HepG2 (cell line): ENCODE data around the gene MOV10L1. TPM values are rescaled to one million over a fixed set of nuclear protein-coding genes. Genes with fewer than 3 reads are reported as not detected.

Experiments used
- AHR ChIP-seq: IDR thresholded peaks from 2 replicates; pipeline ENCODE4 v1.6.1; 2018; ENCODE audit warnings: missing genetic modification reagents, missing compliant biosample characterization
- EEA1 ChIP-seq: sonication (generic); formaldehyde crosslinking; IDR thresholded peaks from 2 replicates; pipeline ENCODE4 v1.5.1; 2020; ENCODE audit warnings: mild to moderate bottlenecking, missing genetic modification reagents, borderline replicate concordance
- JUNB ChIP-seq: sonication (generic); formaldehyde crosslinking; IDR thresholded peaks from 2 replicates; pipeline ENCODE4 v1.8.0; 2022; ENCODE audit warnings: missing genetic modification reagents, mild to moderate bottlenecking, borderline replicate concordance
- KDM5B ChIP-seq: sonication (generic); formaldehyde crosslinking; IDR thresholded peaks from 2 replicates; pipeline ENCODE4 v1.4.0; 2020; ENCODE audit warnings: missing genetic modification reagents, mild to moderate bottlenecking, borderline replicate concordance
- KLF15 ChIP-seq: sonication (generic); formaldehyde crosslinking; IDR thresholded peaks from 2 replicates; pipeline ENCODE4 v1.8.1; 2023; ENCODE audit warnings: borderline replicate concordance, mild to moderate bottlenecking, inconsistent platforms, missing genetic modification reagents, mixed read lengths
- MED8 ChIP-seq: sonication (generic); formaldehyde crosslinking; IDR thresholded peaks from 2 replicates; pipeline ENCODE4 v1.8.1; 2023; ENCODE audit warnings: mild to moderate bottlenecking, missing genetic modification reagents; ENCODE audit not compliant: insufficient replicate concordance
- MIER3 ChIP-seq: IDR thresholded peaks from 2 replicates; pipeline ENCODE4 v1.6.1; 2016; ENCODE audit warnings: missing compliant biosample characterization, borderline replicate concordance
- NCOA2 ChIP-seq: sonication (generic); formaldehyde crosslinking; IDR thresholded peaks from 2 replicates; pipeline ENCODE4 v1.8.0; 2022; ENCODE audit warnings: inconsistent platforms
- RAD21 ChIP-seq: fragments of 450-650 bp; formaldehyde crosslinking; IDR thresholded peaks from 2 replicates; pipeline ENCODE4 v1.5.0; 2020; ENCODE audit warnings: mild to moderate bottlenecking
- RARG ChIP-seq: sonication (generic); formaldehyde crosslinking; IDR thresholded peaks from 2 replicates; pipeline ENCODE4 v1.4.0; 2020; ENCODE audit warnings: low read depth, mild to moderate bottlenecking, missing genetic modification reagents
- SATB2 ChIP-seq: sonication (generic); formaldehyde crosslinking; IDR thresholded peaks from 2 replicates; pipeline ENCODE4 v1.5.0; 2020; ENCODE audit warnings: missing genetic modification reagents
- ZFP36L2 ChIP-seq: sonication (generic); formaldehyde crosslinking; IDR thresholded peaks from 2 replicates; pipeline ENCODE4 v1.4.0; 2020; ENCODE audit warnings: missing genetic modification reagents
- ZNF224 ChIP-seq: sonication (generic); formaldehyde crosslinking; IDR thresholded peaks from 2 replicates; pipeline ENCODE4 v1.5.0; 2020; ENCODE audit warnings: mild to moderate bottlenecking, missing genetic modification reagents
- ZNF775 ChIP-seq: sonication (generic); formaldehyde crosslinking; IDR thresholded peaks from 2 replicates; pipeline ENCODE4 v1.4.0; 2020; ENCODE audit warnings: missing genetic modification reagents, mild to moderate bottlenecking, moderate library complexity, borderline replicate concordance
- ZNF788 ChIP-seq: sonication (generic); formaldehyde crosslinking; IDR thresholded peaks from 2 replicates; pipeline ENCODE4 v1.5.0; 2020; ENCODE audit warnings: mild to moderate bottlenecking, missing genetic modification reagents, borderline replicate concordance
- ZNF879 ChIP-seq: sonication (generic); formaldehyde crosslinking; IDR thresholded peaks from 2 replicates; pipeline ENCODE4 v1.8.1; 2023; ENCODE audit warnings: missing genetic modification reagents
- polyA plus RNA-seq, 8 experiments: library from polyadenylated mRNA; depleted of rRNA in 3 of 8; stranded (reverse) in 7 of 8; unstranded in 1 of 8; fragments of >200 nt; fragmentation: Illumina TruSeq in 4 of 8; extraction: Trizol in 4 of 8; gene quantifications; 2 replicates each; pipeline versions ENCODE4 v1.2.1 to v1.2.3, GENCODE V29; 2011 to 2016; ENCODE audit warnings: low read depth in 4 of 8, missing spikeins in 1 of 8, mixed read lengths in 1 of 8; ENCODE audit not compliant: insufficient read depth in 1 of 8
- total RNA-seq, 5 experiments: library from RNA; depleted of rRNA; stranded (reverse); fragments of >200 nt; fragmentation: Illumina TruSeq; extraction: Trizol; gene quantifications; 2 replicates each; pipeline ENCODE4 v1.2.3, GENCODE V29; 2016; ENCODE audit warnings: low read depth in 1 of 5
- TF ChIP-seq, protein P1 (sequence below): sonication (generic); formaldehyde crosslinking; IDR thresholded peaks from 2 replicates; pipeline ENCODE4 v1.4.0; 2020; ENCODE audit warnings: missing genetic modification reagents, low read depth, mild to moderate bottlenecking, borderline replicate concordance
- TF ChIP-seq, protein P2 (sequence below): IDR thresholded peaks from 2 replicates; pipeline ENCODE4 v1.6.1; 2016; ENCODE audit warnings: mild to moderate bottlenecking
- TF ChIP-seq, protein P3 (sequence below): sonication (generic); formaldehyde crosslinking; IDR thresholded peaks from 2 replicates; pipeline ENCODE4 v1.4.0; 2020; ENCODE audit warnings: missing genetic modification reagents, borderline replicate concordance
- TF ChIP-seq, protein P4 (sequence below): sonication (generic); formaldehyde crosslinking; IDR thresholded peaks from 2 replicates; pipeline ENCODE4 v1.5.0; 2020; ENCODE audit warnings: mild to moderate bottlenecking, missing genetic modification reagents
- TF ChIP-seq, protein P5 (sequence below): sonication (generic); formaldehyde crosslinking; IDR thresholded peaks from 2 replicates; pipeline ENCODE4 v1.5.0; 2020; ENCODE audit warnings: mild to moderate bottlenecking, missing genetic modification reagents, moderate library complexity

Gene MOV10L1
- total and polyA plus RNA-seq, 2 of the 13 experiments (the other 11 are each of a cell fraction or from before 2014, with no cell fraction given): 0.11 to 0.12 TPM

DNA sequence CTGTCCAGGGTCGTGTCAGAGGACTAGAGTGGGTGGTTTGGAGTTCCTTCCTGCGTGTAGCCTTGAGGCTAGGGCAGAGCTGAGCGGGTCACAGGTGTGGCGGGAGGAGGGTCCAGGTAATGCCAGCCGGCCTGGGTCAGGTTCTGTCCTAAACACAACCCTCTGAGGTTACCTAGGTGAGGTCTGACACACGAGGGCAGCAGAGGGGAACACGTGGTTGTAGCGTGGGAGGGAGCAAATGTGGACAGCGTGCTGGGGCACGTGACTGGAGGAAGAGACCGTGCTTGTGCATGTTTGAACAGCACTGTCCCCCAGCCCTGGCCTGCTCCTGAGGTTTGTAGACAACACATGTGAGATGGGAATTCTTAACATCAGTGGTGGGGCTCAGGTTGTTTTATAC is 13.1 kb downstream of the MOV10L1 start (continued):
- TF ChIP-seq JUNB (CRISPR knock-in tag) (peak; percentile 60; the same call in 1 of the 2 replicates), RAD21 (CRISPR knock-in tag) (no peak), EEA1 (CRISPR knock-in tag) (no peak), ZFP36L2 (CRISPR knock-in tag) (no peak), ZNF879 (CRISPR knock-in tag) (0 out of 2 replicates have a peak, but pooled peaks have one; percentile 62), MIER3 (no peak), AHR (peak; percentile 92; the same call in 1 of the 2 replicates), MED8 (CRISPR knock-in tag) (no peak), ZNF788 (CRISPR knock-in tag) (0 out of 2 replicates have a peak, but pooled peaks have one; percentile 55), ZNF224 (0 out of 2 replicates have a peak, but pooled peaks have one; percentile 72), NCOA2 (CRISPR knock-in tag) (0 out of 2 replicates have a peak, but pooled peaks have one; percentile 47), SATB2 (0 out of 2 replicates have a peak, but pooled peaks have one; percentile 84), ZNF775 (no peak), KDM5B (CRISPR knock-in tag) (peak; percentile 84; the same call in 1 of the 2 replicates), RARG (CRISPR knock-in tag) (no peak), KLF15 (no peak)
- TF ChIP-seq, protein P1, sequence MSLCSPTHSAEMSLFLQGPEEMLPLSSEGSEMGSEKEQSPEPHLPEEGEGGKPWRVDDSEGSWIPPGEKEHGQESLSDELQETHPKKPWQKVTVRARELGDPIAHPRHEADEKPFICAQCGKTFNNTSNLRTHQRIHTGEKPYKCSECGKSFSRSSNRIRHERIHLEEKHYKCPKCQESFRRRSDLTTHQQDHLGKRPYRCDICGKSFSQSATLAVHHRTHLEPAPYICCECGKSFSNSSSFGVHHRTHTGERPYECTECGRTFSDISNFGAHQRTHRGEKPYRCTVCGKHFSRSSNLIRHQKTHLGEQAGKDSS (CRISPR knock-in tag): no peak
- TF ChIP-seq, protein P2, sequence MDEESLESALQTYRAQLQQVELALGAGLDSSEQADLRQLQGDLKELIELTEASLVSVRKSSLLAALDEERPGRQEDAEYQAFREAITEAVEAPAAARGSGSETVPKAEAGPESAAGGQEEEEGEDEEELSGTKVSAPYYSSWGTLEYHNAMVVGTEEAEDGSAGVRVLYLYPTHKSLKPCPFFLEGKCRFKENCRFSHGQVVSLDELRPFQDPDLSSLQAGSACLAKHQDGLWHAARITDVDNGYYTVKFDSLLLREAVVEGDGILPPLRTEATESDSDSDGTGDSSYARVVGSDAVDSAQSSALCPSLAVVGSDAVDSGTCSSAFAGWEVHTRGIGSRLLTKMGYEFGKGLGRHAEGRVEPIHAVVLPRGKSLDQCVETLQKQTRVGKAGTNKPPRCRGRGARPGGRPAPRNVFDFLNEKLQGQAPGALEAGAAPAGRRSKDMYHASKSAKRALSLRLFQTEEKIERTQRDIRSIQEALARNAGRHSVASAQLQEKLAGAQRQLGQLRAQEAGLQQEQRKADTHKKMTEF (CRISPR knock-in tag): no peak; the same call in 1 of the 2 replicates
- TF ChIP-seq, protein P3, sequence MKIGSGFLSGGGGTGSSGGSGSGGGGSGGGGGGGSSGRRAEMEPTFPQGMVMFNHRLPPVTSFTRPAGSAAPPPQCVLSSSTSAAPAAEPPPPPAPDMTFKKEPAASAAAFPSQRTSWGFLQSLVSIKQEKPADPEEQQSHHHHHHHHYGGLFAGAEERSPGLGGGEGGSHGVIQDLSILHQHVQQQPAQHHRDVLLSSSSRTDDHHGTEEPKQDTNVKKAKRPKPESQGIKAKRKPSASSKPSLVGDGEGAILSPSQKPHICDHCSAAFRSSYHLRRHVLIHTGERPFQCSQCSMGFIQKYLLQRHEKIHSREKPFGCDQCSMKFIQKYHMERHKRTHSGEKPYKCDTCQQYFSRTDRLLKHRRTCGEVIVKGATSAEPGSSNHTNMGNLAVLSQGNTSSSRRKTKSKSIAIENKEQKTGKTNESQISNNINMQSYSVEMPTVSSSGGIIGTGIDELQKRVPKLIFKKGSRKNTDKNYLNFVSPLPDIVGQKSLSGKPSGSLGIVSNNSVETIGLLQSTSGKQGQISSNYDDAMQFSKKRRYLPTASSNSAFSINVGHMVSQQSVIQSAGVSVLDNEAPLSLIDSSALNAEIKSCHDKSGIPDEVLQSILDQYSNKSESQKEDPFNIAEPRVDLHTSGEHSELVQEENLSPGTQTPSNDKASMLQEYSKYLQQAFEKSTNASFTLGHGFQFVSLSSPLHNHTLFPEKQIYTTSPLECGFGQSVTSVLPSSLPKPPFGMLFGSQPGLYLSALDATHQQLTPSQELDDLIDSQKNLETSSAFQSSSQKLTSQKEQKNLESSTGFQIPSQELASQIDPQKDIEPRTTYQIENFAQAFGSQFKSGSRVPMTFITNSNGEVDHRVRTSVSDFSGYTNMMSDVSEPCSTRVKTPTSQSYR (CRISPR knock-in tag): peak; percentile 53
- TF ChIP-seq, protein P4, sequence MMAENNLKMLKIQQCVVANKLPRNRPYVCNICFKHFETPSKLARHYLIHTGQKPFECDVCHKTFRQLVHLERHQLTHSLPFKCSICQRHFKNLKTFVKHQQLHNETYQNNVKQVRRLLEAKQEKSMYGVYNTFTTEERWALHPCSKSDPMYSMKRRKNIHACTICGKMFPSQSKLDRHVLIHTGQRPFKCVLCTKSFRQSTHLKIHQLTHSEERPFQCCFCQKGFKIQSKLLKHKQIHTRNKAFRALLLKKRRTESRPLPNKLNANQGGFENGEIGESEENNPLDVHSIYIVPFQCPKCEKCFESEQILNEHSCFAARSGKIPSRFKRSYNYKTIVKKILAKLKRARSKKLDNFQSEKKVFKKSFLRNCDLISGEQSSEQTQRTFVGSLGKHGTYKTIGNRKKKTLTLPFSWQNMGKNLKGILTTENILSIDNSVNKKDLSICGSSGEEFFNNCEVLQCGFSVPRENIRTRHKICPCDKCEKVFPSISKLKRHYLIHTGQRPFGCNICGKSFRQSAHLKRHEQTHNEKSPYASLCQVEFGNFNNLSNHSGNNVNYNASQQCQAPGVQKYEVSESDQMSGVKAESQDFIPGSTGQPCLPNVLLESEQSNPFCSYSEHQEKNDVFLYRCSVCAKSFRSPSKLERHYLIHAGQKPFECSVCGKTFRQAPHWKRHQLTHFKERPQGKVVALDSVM (CRISPR knock-in tag): no peak
- TF ChIP-seq, protein P5, sequence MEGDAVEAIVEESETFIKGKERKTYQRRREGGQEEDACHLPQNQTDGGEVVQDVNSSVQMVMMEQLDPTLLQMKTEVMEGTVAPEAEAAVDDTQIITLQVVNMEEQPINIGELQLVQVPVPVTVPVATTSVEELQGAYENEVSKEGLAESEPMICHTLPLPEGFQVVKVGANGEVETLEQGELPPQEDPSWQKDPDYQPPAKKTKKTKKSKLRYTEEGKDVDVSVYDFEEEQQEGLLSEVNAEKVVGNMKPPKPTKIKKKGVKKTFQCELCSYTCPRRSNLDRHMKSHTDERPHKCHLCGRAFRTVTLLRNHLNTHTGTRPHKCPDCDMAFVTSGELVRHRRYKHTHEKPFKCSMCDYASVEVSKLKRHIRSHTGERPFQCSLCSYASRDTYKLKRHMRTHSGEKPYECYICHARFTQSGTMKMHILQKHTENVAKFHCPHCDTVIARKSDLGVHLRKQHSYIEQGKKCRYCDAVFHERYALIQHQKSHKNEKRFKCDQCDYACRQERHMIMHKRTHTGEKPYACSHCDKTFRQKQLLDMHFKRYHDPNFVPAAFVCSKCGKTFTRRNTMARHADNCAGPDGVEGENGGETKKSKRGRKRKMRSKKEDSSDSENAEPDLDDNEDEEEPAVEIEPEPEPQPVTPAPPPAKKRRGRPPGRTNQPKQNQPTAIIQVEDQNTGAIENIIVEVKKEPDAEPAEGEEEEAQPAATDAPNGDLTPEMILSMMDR (CRISPR knock-in tag): peak; percentile 59
